ENCODE measurements around the gene STK24.

Gene STK24

GRCh38 chr13:98523455-98524102 lies 53.3 kb downstream of the STK24 start:
- Mint-ChIP-seq H3K27ac (peak overlapping the region; percentile 32), H3K36me3 (ENCODE audit: low read depth) (peaks cover 16% of the 10 kb centered on the region), H3K4me3 (no peak overlapping the region), H3K27me3 (ENCODE audit: low read depth, poor library complexity) (no peaks in the 10 kb centered on the region), H3K4me1 (peaks cover 90% of the 10 kb centered on the region), H3K9me3 (no peaks in the 10 kb centered on the region)
- no peak for DNase-seq
- no peak for TF ChIP-seq CTCF (IDR thresholded peaks at IDR 0.05)

- no peak for DNase-seq
- no peak for TF ChIP-seq CTCF (IDR thresholded peaks at IDR 0.05)
- Mint-ChIP-seq H3K4me3 (no peak overlapping the region), H3K36me3 (ENCODE audit: low read depth) (peaks cover 27% of the 10 kb centered on the region), H3K4me1 (peaks cover 87% of the 10 kb centered on the region), H3K9me3 (no peaks in the 10 kb centered on the region), H3K27ac (peak overlapping the region; percentile 91), H3K27me3 (ENCODE audit: low read depth, poor library complexity) (no peaks in the 10 kb centered on the region)
These were observed 54.5 kb downstream of the STK24 start for GRCh38 chr13:98522371-98522770.

GRCh38 chr13:98521461-98522247 lies 55.3 kb downstream of the STK24 start:
- TF ChIP-seq CTCF (IDR thresholded peaks at IDR 0.05), result no peak
- Mint-ChIP-seq H3K27me3 (ENCODE audit: low read depth, poor library complexity) (no peaks in the 10 kb centered on the region), H3K4me3 (no peak overlapping the region), H3K27ac (peak overlapping the region; percentile 91), H3K9me3 (no peaks in the 10 kb centered on the region), H3K4me1 (peaks cover 83% of the 10 kb centered on the region), H3K36me3 (ENCODE audit: low read depth) (peaks cover 21% of the 10 kb centered on the region)
- no peak for DNase-seq

- peaks cover 83% of the 10 kb centered on the region for H3K4me1 Mint-ChIP-seq
- H3K27me3 Mint-ChIP-seq (ENCODE audit: low read depth, poor library complexity), result no peaks in the 10 kb centered on the region
These were observed 56.0 kb downstream of the STK24 start for GRCh38 chr13:98520674-98521449.

GRCh38 chr13:98519976-98520375 lies 56.9 kb downstream of the STK24 start:
- Mint-ChIP-seq H3K4me3 (peak overlapping the region; percentile 40), H3K9me3 (no peaks in the 10 kb centered on the region), H3K27me3 (ENCODE audit: low read depth, poor library complexity) (no peaks in the 10 kb centered on the region), H3K36me3 (ENCODE audit: low read depth) (peaks cover 24% of the 10 kb centered on the region), H3K27ac (peak overlapping the region; percentile 78), H3K4me1 (peaks cover 83% of the 10 kb centered on the region)
- DNase-seq, result no peak
- TF ChIP-seq CTCF (IDR thresholded peaks at IDR 0.05), result no peak

More at GRCh38 chr13:98520674-98521449, 56.0 kb downstream of the STK24 start:
- peak overlapping the region; percentile 80 for H3K27ac Mint-ChIP-seq
- H3K9me3 Mint-ChIP-seq, result no peaks in the 10 kb centered on the region
- peaks cover 24% of the 10 kb centered on the region for H3K36me3 Mint-ChIP-seq (ENCODE audit: low read depth)
- no peak for TF ChIP-seq CTCF (IDR thresholded peaks at IDR 0.05)
- no peak overlapping the region for H3K4me3 Mint-ChIP-seq
- no peak for DNase-seq

Data from nephron progenitor cell (in vitro differentiated cells).